GM12878 (cell line): ENCODE results near the gene CDH5.

Experiments used
- EP300 ChIP-seq, 2 experiments: fragments of 150-350 bp in 1 of 2; IDR thresholded peaks; 2 replicates each; pipeline ENCODE4 v1.6.1; 2011 to 2012; ENCODE audit warnings: low read depth in 2 of 2, low read length in 2 of 2, borderline replicate concordance in 1 of 2, improper control_type of control experiment in 1 of 2, inconsistent platforms in 1 of 2; ENCODE audit not compliant: control insufficient read depth in 1 of 2
- MEF2B ChIP-seq: fragments of 450-650 bp; IDR thresholded peaks from 2 replicates; pipeline ENCODE4 v1.6.1; 2018; ENCODE audit warnings: mild to moderate bottlenecking, moderate library complexity; ENCODE audit not compliant: partially characterized antibody, poor library complexity, severe bottlenecking
- ZNF207 ChIP-seq: fragments of 450-650 bp; IDR thresholded peaks from 2 replicates; pipeline ENCODE4 v1.6.1; 2014; ENCODE audit warnings: antibody characterized with exemption, mild to moderate bottlenecking, borderline replicate concordance
- TF ChIP-seq, protein P1 (sequence below), 3 experiments: IDR thresholded peaks in 2 of 3; conservative IDR thresholded peaks in 1 of 3; 2 replicates each; pipeline ENCODE4 v1.5.1; 2011; ENCODE audit warnings: low read depth in 3 of 3, low read length in 3 of 3, mild to moderate bottlenecking in 3 of 3, control low read depth in 2 of 3, moderate library complexity in 2 of 3, inconsistent platforms in 1 of 3, mixed read lengths in 1 of 3; ENCODE audit not compliant: control insufficient read depth in 2 of 3, insufficient read depth in 1 of 3; ENCODE audit errors: extremely low read depth in 1 of 3

DNA sequence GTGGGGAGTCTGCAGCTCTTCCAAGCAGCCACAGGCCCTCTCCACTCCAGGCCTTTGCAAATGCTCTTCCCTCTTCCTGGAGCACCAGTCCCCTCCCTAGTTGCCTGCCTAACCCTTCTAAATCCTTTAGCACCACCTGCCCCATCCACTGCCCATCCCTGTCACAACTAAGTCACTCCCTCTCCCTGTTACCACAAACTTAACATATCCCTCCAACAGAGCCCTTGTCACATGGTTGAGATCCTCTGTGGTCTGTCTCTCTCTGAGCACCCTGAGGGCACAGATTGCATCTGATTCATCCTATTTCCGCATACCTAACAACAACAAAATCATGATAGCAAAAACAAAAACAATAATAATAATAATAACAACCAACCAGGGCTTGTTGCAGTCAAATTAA, 49.6 kb downstream of the CDH5 start:
- TF ChIP-seq, protein P1, sequence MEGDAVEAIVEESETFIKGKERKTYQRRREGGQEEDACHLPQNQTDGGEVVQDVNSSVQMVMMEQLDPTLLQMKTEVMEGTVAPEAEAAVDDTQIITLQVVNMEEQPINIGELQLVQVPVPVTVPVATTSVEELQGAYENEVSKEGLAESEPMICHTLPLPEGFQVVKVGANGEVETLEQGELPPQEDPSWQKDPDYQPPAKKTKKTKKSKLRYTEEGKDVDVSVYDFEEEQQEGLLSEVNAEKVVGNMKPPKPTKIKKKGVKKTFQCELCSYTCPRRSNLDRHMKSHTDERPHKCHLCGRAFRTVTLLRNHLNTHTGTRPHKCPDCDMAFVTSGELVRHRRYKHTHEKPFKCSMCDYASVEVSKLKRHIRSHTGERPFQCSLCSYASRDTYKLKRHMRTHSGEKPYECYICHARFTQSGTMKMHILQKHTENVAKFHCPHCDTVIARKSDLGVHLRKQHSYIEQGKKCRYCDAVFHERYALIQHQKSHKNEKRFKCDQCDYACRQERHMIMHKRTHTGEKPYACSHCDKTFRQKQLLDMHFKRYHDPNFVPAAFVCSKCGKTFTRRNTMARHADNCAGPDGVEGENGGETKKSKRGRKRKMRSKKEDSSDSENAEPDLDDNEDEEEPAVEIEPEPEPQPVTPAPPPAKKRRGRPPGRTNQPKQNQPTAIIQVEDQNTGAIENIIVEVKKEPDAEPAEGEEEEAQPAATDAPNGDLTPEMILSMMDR (IDR thresholded peaks at IDR 0.05 in 2 of 3, conservative IDR thresholded peaks at IDR 0.05 in 1 of 3; ENCODE audit: control insufficient read depth in 2 of 3, extremely low read depth in 1 of 3, insufficient read depth in 1 of 3, low read depth in 3 of 3, low read length in 3 of 3) = no peak
- TF ChIP-seq MEF2B (no peak), ZNF207 (no peak), EP300 (IDR thresholded peaks at IDR 0.05; ENCODE audit: borderline replicate concordance in 1 of 2, control insufficient read depth in 1 of 2, low read depth in 2 of 2, low read length in 2 of 2) (no peak)
